Measurements from ENCODE around the gene TMEM80.
"Not testable (repeated sequence)": the region's sequence is repeated elsewhere in the genome, so short reads cannot be mapped to it uniquely, and the experiment has no call there.

TMEM80 gene

GRCh38 chr11:720017-720641 is 24.5 kb downstream of the TMEM80 start:
- in situ Hi-C loops (cut with HindIII; ENCODE audit: low sequenced_read_pairs), result no loop called here

GRCh38 chr11:720642-721246 is 25.1 kb downstream of the TMEM80 start:
- in situ Hi-C loops (cut with HindIII; ENCODE audit: low sequenced_read_pairs), result no loop called here

GRCh38 chr11:721247-721740 is 25.7 kb downstream of the TMEM80 start:
- in situ Hi-C loops (cut with HindIII; ENCODE audit: low sequenced_read_pairs), result no loop called here

GRCh38 chr11:721741-722345 is 26.2 kb downstream of the TMEM80 start:
- in situ Hi-C loops (cut with HindIII; ENCODE audit: low sequenced_read_pairs), result no loop called here

- in situ Hi-C loops (cut with HindIII; ENCODE audit: low sequenced_read_pairs), result no loop called here
These were observed 26.8 kb downstream of the TMEM80 start for GRCh38 chr11:722346-722811.

- in situ Hi-C loops (cut with HindIII; ENCODE audit: low sequenced_read_pairs), result no loop called here
These were observed 27.7 kb downstream of the TMEM80 start for GRCh38 chr11:723120-723883.

GRCh38 chr11:724049-724777 is 28.6 kb downstream of the TMEM80 start:
- in situ Hi-C loops (cut with HindIII; ENCODE audit: low sequenced_read_pairs), result no loop called here

GRCh38 chr11:724778-725386 is 29.3 kb downstream of the TMEM80 start:
- in situ Hi-C loops (cut with HindIII; ENCODE audit: low sequenced_read_pairs), result no loop called here

- in situ Hi-C loops (cut with HindIII; ENCODE audit: low sequenced_read_pairs), result no loop called here
These were observed 30.1 kb downstream of the TMEM80 start for GRCh38 chr11:725624-726202.

- in situ Hi-C loops (cut with HindIII; ENCODE audit: low sequenced_read_pairs), result no loop called here
These were observed 30.9 kb downstream of the TMEM80 start for GRCh38 chr11:726278-727220.

- in situ Hi-C loops (cut with HindIII; ENCODE audit: low sequenced_read_pairs), result no loop called here
These were observed 31.7 kb downstream of the TMEM80 start for GRCh38 chr11:727281-727701.

GRCh38 chr11:727859-728748 is 32.5 kb downstream of the TMEM80 start:
- in situ Hi-C loops (cut with HindIII; ENCODE audit: low sequenced_read_pairs), result no loop called here

- in situ Hi-C loops (cut with HindIII; ENCODE audit: low sequenced_read_pairs), result no loop called here
These were observed 33.4 kb downstream of the TMEM80 start for GRCh38 chr11:728901-729491.

- in situ Hi-C loops (cut with HindIII; ENCODE audit: low sequenced_read_pairs), result no loop called here
These were observed 34.0 kb downstream of the TMEM80 start for GRCh38 chr11:729492-730074.

- in situ Hi-C loops (cut with HindIII; ENCODE audit: low sequenced_read_pairs), result no loop called here
These were observed 37.5 kb downstream of the TMEM80 start for GRCh38 chr11:733072-733471.

- in situ Hi-C loops (cut with HindIII; ENCODE audit: low sequenced_read_pairs), result not testable (repeated sequence)
These were observed 38.9 kb downstream of the TMEM80 start for GRCh38 chr11:734541-734940.

GRCh38 chr11:737366-737765 is 41.8 kb downstream of the TMEM80 start:
- in situ Hi-C loops (cut with HindIII; ENCODE audit: low sequenced_read_pairs), result no loop called here

Measured in DLD1 (cell line).